Fibroblast of lung (primary cell): ENCODE data around the gene GNG12.

Source experiments
- CTCF ChIP-seq, 2 donors: IDR thresholded peaks in 1 of 2; conservative IDR thresholded peaks in 1 of 2; 1 replicate in 1 of 2; 2 replicates in 1 of 2; pipeline ENCODE4 v1.5.1; 2011 to 2012; ENCODE audit warnings: low read length in 2 of 2, control low read depth in 1 of 2, inconsistent platforms in 1 of 2, low read depth in 1 of 2, mild to moderate bottlenecking in 1 of 2
- EZH2 ChIP-seq: IDR thresholded peaks from 2 replicates; pipeline ENCODE4 v1.5.1; 2012; ENCODE audit warnings: low read length, control low read depth, mild to moderate bottlenecking; ENCODE audit errors: missing control alignments

DNA sequence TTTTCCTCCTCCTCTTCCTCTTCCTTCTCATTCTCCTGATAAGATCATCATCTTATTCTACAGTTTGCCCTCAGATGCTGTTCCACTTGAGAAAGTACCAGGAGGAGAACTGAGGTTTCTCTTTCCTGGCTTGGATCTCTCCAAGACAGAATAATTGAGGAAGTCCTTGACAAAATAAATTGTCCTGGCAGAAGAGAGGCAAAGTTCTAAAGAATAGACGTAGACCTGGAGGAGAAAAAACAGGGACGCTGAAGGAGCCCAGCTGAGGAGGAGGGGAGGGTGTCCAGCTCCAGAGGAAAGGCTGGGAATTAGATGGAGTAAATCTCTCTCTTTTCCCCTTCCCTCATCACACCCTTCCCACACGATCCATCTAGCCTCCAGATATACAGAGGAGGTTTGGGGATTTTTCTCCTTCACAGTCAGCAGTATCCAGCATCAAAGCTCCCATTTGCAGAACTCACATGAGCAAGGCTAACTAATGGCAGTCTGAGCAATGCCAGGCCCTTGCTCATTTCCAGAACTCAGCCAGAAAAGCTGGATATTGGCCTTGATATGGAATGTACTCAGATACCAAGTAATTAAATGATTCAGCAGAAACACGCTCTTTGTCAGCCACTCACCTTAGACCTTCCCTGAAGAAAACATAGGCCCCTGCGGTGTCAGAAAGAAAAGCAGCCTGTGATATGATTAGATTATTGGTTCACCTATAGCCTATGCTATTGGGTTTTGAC is 5.1 kb upstream of the GNG12 start:
- TF ChIP-seq CTCF (conservative IDR thresholded peaks at IDR 0.05 in 1 of 2, IDR thresholded peaks at IDR 0.05 in 1 of 2; ENCODE audit: low read depth in 1 of 2, low read length in 2 of 2) = no peak
- TF ChIP-seq EZH2 = no peak
